Activated T-cell treated with anti-CD3 and anti-CD28 coated beads for 1 hour (primary cell): ENCODE data around the gene FREY1.
"Not testable (repeated sequence)": the region's sequence is repeated elsewhere in the genome, so short reads cannot be mapped to it uniquely, and the experiment has no call there.

ENCODE experiments used
- DNase-seq: peaks from one replicate; pipeline ENCODE4 v3.0.0-alpha.2; 2020; ENCODE audit warnings: low read depth

Gene FREY1

DNA sequence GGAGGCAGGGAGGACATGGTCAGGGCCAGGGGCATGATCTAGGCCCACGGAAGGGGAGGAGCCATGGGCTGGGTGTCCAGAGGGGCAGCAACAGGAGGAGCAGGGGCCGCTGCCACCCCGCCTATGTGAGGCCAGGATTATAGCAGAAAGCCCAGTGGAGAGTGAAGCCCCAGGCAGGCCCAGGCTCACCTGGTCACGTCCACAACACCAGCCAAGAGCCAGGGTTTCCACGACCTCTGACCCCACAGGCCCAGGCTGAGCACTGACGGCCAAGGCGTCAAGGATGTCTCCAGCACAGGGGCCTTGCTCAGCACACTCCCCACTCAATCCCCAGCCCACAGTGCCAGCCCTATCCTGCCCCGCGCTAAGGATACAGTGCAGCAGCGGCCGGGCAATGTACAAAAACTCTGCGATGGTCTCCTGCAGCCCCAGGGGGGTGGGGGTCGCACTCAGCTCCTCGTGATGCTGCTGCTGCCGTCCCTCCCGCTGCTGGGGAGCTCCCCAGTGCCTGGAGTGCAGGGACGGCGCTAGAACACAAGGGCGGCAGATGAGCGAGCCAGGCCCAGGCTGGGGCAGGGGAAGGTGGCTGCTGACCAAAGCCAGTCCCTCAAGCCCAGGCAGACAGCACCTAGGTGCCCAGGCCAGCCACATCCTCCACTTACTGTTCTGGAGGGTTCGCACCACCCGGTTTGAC, 7.0 kb upstream of the FREY1 start:
- no peak for DNase-seq

DNA sequence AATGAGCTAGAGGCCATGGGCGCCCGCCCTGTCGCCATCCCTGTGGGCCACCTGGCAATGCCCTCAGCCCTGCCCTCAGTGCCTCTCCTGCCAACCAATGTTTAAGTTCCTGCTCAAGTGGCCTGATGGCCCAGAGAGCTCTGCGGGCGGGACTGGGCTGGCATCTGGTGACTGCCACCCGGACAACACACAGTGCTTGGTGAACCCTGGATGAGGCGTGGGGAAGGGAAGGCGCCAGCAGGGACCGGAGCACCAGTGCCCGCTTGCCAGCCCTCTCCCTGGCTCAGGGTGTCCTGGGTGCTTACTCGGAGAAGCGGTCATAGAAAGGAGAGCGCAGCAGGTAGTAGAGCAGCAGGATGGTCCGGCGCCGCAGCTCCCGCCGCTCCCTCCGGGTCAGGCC, 6.4 kb upstream of the FREY1 start:
- no peak for DNase-seq

DNA sequence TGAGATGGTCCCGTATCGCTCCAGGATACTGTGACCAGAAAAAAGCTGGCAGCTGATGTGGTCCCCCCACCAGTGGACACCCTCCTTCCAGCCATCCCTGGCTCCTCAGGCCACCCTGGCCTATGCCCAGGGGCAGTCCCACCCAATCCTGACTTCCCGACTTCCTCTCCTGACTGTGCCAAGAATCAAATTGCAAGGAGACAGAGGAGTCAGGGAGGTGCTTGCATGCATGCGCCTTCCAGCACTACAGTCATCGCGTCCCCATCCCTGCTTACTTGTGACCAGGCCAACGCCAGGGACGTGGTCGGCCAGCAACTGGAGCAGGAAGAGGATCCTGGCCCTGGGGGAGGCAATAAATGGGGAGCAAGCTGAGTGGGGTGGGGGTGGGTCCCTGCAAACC, 3.6 kb upstream of the FREY1 start:
- no peak for DNase-seq

DNA sequence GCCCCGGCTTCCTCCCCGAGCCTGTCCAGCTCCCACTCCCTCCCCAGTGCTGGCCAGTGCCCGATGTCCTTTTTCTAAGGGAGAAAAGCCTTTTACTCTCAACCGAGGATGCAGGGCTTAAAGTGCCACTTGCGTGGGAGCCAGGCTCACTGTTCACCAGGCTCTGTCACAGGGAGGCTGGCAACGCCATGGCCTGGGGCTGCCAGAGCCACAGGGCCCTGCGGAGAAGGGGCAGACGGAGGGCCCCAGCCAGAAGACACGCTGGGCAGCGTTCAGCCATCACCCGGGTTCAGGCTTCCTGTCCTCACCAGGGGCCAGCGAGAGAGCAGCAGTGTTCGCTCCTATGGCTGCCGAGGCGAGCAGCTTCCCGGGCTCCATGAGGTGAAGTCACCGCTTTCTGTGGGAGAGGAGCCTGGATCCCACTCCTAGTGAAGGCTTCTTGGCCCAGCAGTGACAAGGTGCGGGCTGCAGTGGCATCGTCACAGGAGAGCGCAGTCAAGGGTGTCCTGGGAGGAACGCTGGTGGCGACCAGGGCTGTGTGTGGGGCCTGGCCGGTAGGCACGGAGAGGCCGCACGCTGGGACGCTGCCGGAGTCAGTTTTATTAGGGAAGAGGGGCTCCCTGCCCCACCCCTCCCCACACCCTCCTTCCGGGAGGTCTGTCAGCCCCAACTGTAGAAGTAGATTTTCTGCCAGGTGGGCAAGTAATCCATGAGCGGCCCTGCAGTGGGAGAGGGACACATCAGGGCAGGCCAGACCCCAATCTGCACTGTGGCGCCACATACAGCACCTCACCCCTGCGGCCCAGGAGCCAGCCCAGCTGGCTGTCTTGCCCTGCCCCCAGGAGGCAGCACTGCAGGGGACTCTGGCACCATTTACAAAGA, 2.8 kb upstream of the FREY1 start:
- DNase-seq = no peak

DNA sequence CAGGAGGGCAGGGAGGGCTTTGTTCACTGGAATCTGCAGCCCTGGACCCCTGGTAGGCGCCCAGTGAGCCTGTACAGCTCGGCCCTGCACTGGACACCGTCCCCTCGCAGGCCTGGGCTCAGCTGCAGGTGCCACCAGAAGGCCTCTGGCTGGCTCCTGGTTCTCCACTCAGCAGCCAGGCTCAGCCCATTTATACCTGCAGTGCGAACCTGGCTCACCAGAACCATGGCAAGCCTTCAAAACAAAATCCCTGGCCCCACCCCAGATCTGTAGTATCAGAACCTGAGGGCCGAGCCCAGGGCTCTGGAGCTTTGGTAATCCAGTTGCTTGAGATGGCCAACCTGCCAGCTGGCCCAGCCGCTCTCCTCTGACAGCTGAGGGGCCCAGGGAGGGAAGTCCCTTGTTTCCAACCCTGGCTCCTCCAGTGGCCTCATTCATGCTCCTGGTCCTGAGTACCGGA, 870 bp upstream of the FREY1 start:
- DNase-seq = no peak

DNA sequence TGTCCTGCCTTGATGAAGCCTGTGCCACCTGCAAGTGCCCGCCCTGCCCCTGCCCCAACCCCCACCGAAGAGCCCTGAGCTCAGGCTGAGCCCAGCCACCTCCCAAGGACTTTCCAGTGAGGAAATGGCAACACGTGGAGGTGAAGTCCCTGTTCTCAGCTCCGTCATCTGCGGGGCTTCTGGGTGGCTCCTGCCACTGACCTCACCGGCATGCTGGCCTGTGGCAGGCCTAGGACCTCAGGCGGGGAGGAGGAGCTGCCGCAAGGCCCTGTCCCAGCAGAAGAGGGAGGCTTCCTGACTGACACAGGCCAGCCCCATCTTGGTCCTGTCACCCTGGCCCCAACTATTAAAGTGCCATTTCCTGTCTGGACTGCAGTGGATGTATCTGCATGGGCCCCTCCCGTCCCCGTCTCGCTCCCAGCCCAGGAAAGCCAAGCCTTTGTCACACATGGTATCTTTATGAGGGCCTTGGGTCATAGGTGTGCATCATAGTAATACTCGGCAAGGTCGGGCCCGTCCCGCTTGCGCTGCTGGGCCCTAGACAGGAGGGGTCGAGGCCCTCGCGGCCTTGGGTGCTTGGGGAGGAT, 882 bp downstream of the FREY1 start:
- no peak for DNase-seq

DNA sequence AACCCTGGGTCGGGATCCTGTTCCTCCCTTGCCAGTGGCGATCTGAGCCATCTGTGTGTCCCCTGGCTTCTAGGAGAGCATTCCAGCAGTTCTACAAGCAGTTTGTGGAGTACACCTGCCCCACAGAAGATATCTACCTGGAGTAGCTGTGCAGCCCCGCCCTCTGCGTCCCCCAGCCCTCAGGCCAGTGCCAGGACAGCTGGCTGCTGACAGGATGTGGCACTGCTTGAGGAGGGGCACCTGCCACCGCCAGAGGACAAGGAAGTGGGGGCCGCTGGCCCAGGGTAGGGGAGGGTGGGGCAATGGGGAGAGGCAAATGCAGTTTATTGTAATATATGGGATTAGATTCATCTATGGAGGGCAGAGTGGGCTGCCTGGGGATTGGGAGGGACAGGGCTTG, 1.5 kb downstream of the FREY1 start:
- DNase-seq = not testable (repeated sequence)

DNA sequence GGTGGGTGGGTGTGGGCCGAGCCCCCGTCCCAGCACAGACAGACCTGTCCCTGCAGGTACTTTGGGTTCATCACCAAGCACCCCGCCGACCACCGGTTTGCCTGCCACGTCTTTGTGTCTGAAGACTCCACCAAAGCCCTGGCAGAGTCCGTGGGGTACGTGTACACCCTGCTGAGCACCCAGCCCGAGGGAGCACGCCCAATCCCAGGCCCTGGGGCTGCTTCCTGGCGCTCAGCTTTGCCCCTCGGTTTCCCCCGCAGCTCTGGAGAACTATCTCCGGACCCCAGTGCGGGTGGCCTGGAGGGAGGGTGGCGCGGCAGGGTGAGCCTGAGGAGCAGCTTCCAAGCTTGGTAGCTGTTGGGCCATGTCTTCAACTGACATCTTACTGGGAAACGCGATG, 2.0 kb downstream of the FREY1 start:
- no peak for DNase-seq

DNA sequence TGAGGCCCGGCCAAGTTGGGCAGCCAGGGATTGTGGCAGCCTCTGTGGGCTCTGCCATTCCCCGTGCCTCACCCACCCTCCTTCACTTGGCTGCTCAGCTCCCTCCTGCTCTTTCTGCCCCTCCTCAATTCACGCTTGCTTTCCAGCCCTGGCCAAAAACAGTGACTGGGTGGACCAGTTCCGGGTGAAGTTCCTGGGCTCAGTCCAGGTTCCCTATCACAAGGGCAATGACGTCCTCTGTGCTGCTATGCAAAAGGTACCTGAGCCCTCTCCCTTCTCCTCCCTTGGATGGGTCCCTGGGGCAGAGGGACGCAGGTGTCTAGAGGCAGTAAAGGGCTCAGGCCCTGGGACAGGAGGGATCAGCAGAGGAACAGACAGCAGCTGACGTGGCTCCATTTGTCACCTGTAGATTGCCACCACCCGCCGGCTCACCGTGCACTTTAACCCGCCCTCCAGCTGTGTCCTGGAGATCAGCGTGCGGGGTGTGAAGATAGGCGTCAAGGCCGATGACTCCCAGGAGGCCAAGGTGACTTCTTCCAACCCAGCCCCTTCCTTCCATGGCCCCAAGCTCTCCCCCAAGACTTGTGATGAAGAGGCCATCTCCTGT, 2.7 kb downstream of the FREY1 start:
- DNase-seq = no peak

DNA sequence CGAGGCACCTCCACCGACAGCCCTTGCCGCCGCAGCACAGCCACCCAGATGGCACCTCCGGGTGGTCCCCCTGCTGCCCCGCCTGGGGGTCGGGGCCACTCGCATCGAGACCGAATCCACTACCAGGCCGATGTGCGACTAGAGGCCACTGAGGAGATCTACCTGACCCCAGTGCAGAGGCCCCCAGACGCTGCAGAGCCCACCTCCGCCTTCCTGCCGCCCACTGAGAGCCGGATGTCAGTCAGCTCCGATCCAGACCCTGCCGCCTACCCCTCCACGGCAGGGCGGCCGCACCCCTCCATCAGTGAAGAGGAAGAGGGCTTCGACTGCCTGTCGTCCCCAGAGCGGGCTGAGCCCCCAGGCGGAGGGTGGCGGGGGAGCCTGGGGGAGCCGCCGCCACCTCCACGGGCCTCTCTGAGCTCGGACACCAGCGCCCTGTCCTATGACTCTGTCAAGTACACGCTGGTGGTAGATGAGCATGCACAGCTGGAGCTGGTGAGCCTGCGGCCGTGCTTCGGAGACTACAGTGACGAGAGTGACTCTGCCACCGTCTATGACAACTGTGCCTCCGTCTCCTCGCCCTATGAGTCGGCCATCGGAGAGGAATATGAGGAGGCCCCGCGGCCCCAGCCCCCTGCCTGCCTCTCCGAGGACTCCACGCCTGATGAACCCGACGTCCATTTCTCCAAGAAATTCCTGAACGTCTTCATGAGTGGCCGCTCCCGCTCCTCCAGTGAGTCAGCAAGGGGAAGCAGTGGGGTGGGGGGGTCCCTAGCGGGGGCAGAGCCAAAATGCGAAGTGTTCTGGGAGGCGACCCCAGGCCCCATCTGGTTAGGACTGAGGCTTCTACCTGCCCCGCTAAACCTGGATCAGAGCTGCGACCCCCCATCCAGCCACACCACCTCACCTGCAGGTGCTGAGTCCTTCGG, 4.4 kb downstream of the FREY1 start:
- DNase-seq = no peak

DNA sequence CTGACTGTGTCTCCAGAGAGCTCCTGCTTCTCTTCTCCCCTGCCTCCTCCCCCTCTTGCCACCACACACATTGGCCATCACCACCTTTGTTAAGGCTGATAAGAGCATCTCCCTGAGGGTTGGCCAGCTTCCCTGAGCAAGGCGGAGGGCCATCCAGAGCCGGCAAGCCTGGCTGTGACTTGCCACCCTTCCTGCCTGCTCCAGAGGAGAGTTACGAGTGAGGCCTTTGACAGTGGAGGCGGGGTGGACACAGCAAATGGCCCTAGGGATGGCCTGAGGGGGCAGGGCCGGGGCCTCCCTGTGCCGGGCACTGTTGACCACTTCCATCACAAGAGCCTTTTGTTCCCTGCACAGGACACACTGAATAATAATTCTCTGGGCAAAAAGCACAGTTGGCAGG, 5.4 kb downstream of the FREY1 start:
- no peak for DNase-seq

DNA sequence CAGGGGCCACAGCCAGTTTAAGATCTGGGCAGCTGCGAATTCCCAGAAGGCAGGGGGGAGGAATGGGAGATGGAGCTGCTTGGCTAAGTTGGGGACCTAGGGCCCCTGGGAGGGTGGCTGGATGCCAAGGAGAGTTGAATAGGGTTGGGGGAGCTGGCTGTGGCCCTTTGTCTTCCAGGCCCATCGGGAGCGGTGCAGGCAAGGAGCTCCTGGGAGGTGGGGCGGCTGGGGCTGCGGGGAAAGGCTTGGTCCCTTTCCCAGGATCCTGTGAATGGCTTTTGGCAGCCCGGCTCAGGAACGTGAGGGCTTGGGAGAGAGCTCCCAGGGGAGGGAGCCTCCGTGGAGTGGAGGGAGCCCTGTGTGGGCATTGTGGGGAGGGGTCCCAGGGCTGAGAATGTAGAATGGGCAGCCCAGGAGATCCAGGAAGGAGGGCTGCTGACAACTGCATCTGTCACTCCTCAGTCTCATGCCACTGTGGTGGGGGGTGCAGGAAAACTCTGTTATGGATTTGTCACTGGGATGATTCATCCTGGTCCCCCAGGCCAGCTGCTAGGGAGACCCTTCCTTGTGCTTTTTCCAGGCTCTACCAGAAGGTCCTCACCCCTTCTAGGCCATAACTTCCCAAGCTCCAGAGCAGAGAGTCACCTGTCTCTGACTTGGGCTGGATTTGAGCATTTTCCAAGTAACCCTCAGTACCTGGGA, 6.0 kb downstream of the FREY1 start:
- DNase-seq = no peak

DNA sequence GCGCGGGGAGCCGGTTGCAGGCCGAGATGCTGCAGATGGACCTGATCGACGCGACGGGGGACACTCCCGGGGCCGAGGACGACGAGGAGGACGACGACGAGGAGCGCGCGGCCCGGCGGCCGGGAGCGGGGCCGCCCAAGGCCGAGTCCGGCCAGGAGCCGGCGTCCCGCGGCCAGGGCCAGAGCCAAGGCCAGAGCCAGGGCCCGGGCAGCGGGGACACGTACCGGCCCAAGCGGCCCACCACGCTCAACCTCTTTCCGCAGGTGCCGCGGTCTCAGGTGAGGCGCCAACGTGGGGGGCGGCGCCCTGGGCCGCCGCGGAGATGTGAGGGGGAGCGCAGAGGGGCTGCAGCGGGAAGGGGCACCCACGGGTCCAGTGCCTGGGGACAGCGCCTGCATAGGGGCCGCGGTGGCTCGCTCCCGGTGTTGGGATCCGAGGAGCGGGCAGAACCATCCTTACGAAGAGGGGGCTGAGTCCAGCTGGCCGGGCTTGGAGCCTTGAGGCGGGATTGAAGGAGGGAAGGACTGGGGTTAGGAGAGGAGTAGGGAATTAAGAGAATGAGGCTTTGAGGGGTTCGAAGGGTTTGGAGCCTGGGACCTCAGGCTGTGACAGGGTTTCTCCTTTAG, 6.8 kb downstream of the FREY1 start:
- not testable (repeated sequence) for DNase-seq

DNA sequence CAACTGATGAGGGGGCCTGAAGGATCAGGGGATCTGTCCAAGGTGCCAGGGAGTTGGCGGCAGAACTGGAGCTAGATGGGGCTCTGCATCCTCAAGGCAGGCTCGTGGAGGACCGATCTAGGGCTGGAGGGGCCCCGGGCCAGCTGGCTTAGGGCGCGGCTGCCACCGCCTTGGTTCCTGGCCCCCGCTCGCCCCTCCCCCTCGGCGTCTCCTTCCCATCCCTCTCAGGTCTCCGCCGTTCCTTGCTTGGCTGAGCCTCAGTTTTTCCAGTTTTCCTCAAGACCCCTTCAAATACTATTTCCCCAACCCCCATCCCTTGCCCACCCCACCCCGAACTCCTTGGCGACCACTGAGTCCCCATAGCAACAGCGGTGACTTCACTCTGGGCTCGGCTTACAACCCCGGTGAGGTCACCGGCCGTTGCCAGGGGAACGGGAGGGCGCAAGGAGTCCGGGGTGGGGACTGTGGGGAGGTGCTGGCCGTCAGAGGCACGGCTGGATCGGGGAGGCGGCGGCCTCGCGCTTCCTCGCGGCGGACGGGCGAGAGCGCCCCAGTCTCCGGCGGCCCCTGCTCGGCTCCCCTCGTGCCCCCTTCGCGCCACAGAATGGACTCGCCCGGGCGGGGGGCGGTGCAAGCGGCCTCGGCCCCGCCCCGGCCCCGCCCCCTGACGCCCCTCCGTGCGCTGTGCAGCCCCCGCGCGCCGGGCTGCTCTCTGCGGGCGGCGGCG, 7.5 kb downstream of the FREY1 start:
- peak; percentile 33 for DNase-seq

DNA sequence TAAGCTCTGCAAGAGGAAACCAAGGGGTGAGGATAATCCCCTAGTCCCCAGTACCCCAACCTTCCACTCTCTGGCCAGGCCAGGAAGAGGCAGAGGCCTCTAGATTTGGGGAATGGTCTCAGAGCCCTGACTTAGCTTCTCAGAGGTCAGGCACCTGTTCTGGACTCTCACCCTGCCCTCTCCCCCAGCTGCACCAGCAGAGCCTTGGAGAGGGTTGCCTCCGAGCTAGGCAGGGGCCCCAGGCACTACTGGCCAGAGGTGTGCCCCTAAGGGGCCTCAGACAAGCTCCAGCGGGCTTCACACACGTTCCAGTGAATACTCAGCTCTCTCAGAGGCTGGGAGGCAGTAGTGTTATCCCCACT, 8.0 kb downstream of the FREY1 start:
- no peak for DNase-seq

DNA sequence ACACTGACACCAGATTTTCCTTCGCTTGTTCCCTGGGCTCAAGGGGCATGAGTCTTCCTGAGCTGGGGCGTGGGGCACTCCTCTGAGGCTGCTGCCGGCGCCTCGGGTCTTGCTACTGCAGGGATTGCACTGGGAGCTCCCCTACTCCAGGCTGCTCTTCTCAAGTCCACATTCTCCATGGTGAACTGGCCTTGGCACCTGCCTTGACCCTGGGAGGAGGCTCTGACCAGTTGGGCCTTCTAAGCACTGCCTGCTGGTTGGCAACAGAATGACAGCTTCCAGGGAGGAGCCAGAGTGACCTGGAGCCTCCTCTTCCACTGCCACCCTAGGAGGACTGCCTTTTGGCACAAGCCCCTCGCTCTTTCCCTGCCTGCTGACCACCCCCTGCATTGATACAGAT, 9.5 kb downstream of the FREY1 start:
- DNase-seq = no peak

DNA sequence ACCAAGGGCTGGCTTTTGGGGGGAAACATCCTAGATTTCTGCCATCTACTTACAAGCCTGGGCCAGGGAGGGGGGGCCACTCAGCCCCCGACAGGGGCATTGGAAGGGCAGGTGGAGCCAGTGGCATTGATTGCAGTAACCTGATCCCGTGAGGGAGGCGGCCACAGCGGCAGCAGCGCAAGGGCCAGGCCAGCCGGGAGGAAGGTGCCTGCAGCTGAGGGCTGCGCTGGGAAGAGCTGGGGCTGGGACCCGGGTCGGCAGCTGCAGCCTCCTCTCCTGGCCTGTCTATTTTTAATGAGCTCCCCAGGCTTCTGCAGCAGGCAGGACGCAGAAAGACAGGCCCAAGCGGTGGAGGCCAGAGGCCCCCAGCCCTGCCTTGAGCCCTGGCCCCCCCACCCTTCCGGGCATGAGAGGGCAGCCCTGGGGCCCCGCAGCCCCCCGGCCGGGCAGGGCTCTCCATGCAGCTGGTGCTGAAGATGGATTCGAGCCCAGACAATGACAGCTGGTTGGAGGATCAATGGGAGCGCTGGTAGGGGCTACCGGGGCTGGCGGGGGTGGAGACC, 10.6 kb downstream of the FREY1 start:
- no peak for DNase-seq

DNA sequence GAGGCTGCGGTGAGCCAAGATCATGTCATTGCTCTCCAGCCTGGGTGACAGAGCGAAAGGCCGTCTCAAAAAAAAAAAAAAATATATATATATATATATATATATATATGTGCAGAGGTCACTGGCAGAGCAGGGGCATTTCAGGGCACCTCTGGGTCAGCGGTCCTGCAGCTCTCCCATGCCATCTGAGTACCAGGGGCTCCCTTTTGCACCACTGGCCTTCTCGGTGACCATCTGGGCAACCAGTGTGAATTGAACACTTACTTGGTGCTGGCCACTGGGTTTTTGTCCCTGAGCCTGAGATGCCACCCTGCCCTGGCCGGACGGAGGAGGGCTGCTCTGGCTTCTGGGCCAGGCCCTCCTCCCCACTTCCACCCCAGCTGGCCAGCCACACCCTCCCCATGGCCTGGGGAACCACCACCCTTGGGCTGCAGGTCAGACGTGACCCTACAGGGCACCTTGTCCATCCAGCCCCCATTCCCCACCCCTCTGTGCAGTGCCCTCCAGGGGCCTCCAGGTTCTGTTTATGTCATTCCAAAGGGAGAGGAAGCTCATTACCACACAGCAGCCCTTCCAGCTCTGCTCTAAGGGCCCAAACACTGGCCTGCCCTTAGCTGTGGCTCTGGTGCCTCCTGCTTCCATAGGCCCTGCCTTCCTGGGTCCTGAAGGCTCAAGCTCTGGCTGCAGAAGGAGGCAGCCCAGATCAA, 11.4 kb downstream of the FREY1 start:
- DNase-seq = no peak
